Liver (tissue), 3 donors: ENCODE data around the gene COG7.

Experiments used
- ATF3 ChIP-seq: IDR thresholded peaks from 2 replicates; pipeline ENCODE4 v1.6.1; 2016; ENCODE audit warnings: antibody characterized with exemption
- CTCF ChIP-seq: fragments of 150-350 bp; IDR thresholded peaks from 2 replicates; pipeline ENCODE4 v1.5.1; 2017; ENCODE audit warnings: improper control_type of control experiment, low read depth, low read length; ENCODE audit not compliant: missing input control
- GABPA ChIP-seq, 2 donors: IDR thresholded peaks in 1 of 2; conservative IDR thresholded peaks in 1 of 2; 2 replicates each; pipeline ENCODE4 v1.6.1; 2016; ENCODE audit warnings: antibody characterized with exemption in 2 of 2, mild to moderate bottlenecking in 1 of 2, moderate library complexity in 1 of 2
- RXRA ChIP-seq, 2 donors: IDR thresholded peaks; 2 replicates each; pipeline ENCODE4 v1.6.1; 2017 to 2018; ENCODE audit warnings: antibody characterized with exemption in 2 of 2, mild to moderate bottlenecking in 1 of 2
- SP1 ChIP-seq: IDR thresholded peaks from 2 replicates; pipeline ENCODE4 v1.6.1; 2018; ENCODE audit warnings: antibody characterized with exemption, mild to moderate bottlenecking
- ZBTB33 ChIP-seq: IDR thresholded peaks from 2 replicates; pipeline ENCODE4 v1.6.1; 2016; ENCODE audit warnings: antibody characterized with exemption
- donor health status: healthy.
- donor health status: healthy.

- TF ChIP-seq ATF3 (no peak), RXRA (IDR thresholded peaks at IDR 0.05) (no peak), SP1 (no peak), ZBTB33 (no peak), CTCF (peak; percentile 20), GABPA (IDR thresholded peaks at IDR 0.05 in 1 of 2, conservative IDR thresholded peaks at IDR 0.05 in 1 of 2) (no peak)
Observed at GRCh38 chr16:23432176-23433128, 20.5 kb downstream of the COG7 start.
